PC-9 (cell line): ENCODE data around the gene GPR146. TPM values are rescaled to one million over a fixed set of nuclear protein-coding genes. Genes with fewer than 3 reads are reported as not detected.

ENCODE experiments used
- BruUV-seq: library from RNA; stranded (reverse); fragments of 400-500 nt; replicated peaks from 2 replicates; lab custom pipeline; 2021; lab: Mats Ljungman, UMichigan
- CTCF ChIA-PET: fragments of 300-600 bp; sonication (Branson Sonifier 250); formaldehyde crosslinking; loops from one replicate; lab custom pipeline; 2022; ENCODE audit warnings: antibody characterized with exemption; lab: Charles Lee
- POLR2A ChIA-PET: fragments of 300-600 bp; sonication (Branson Sonifier 250); formaldehyde crosslinking; loops from one replicate; lab custom pipeline; 2022; ENCODE audit warnings: antibody characterized with exemption; ENCODE audit not compliant: unreplicated experiment; lab: Charles Lee
- DNase-seq, 2 experiments: peaks; one replicate each; pipeline versions ENCODE4 v3.0.0 to v3.0.0-alpha.2; 2015 to 2022; ENCODE audit warnings: mixed read lengths in 1 of 2
- H2AFZ ChIP-seq: fragments of 200-600 bp; sonication (generic); 2 replicates; pipeline ENCODE4 v1.8.1; 2017; ENCODE audit warnings: antibody characterized with exemption
- H3F3A ChIP-seq: fragments of 200-600 bp; sonication (generic); 2 replicates; pipeline ENCODE4 v1.8.1; 2017; ENCODE audit warnings: antibody characterized with exemption, mild to moderate bottlenecking, low read depth; ENCODE audit not compliant: insufficient read depth
- H3K27ac ChIP-seq: fragments of 200-600 bp; sonication (generic); 2 replicates; pipeline ENCODE4 v1.6.1; 2016; ENCODE audit warnings: mixed run types
- H3K27me3 ChIP-seq: fragments of 200-600 bp; sonication (generic); 2 replicates; pipeline ENCODE4 v1.6.1; 2016; ENCODE audit warnings: low read depth, mixed run types; ENCODE audit not compliant: insufficient read depth
- H3K36me3 ChIP-seq: fragments of 200-600 bp; sonication (generic); 2 replicates; pipeline ENCODE4 v1.6.1; 2016; ENCODE audit warnings: low read depth, mixed run types
- H3K4me1 ChIP-seq: fragments of 200-600 bp; sonication (generic); replicated peaks from 2 replicates; pipeline ENCODE4 v1.6.1; 2016; ENCODE audit warnings: mixed run types; ENCODE audit not compliant: insufficient read depth
- H3K4me2 ChIP-seq: fragments of 200-600 bp; sonication (generic); 2 replicates; pipeline ENCODE4 v1.6.1; 2017; ENCODE audit warnings: mixed run types
- H3K4me3 ChIP-seq: fragments of 200-600 bp; sonication (generic); 2 replicates; pipeline ENCODE4 v1.6.1; 2016; ENCODE audit warnings: mixed run types
- H3K79me2 ChIP-seq: fragments of 200-600 bp; sonication (generic); 2 replicates; pipeline ENCODE4 v1.6.1; 2017; ENCODE audit warnings: low read depth, mixed run types
- H3K9me2 ChIP-seq: fragments of 200-600 bp; sonication (generic); 2 replicates; pipeline ENCODE4 v1.8.1; 2017; ENCODE audit warnings: mild to moderate bottlenecking; ENCODE audit not compliant: insufficient read depth
- H3K9me3 ChIP-seq: fragments of 200-600 bp; sonication (generic); 2 replicates; pipeline ENCODE4 v1.8.1; 2016; ENCODE audit warnings: low read depth; ENCODE audit not compliant: insufficient read depth
- H4K20me1 ChIP-seq: fragments of 200-600 bp; sonication (generic); 2 replicates; pipeline ENCODE4 v1.8.1; 2017; ENCODE audit not compliant: insufficient read depth
- CTCF ChIP-seq: fragments of 200-600 bp; sonication (generic); conservative IDR thresholded peaks from 2 replicates; pipeline ENCODE4 v1.6.1; 2017; ENCODE audit warnings: mixed run types, antibody characterized with exemption, mild to moderate bottlenecking, moderate library complexity
- EZH2 ChIP-seq: fragments of 200-600 bp; sonication (generic); IDR thresholded peaks from 2 replicates; pipeline ENCODE4 v1.8.0; 2017; ENCODE audit warnings: antibody characterized with exemption, low read depth
- intact Hi-C: fragments of 100-400 bp; cut with micrococcal nuclease; formaldehyde crosslinking; loops from one replicate; pipeline ENCODE4 v1.10.0; 2022; ENCODE audit not compliant: unreplicated experiment
- total RNA-seq: library from RNA; stranded (reverse); gene quantifications from 2 replicates; pipeline ENCODE4 v1.2.3, GENCODE V29; 2021

GPR146 gene
- total RNA-seq, 1 experiment from 2014 or later, result 3.4 TPM

- Histone ChIP-seq H2AFZ (no peak overlapping the region), H3K4me1 (no peaks in the 10 kb centered on the region), H3F3A (peaks cover 5% of the 10 kb centered on the region; the same call in 1 of the 2 replicates), H3K36me3 (no peaks in the 10 kb centered on the region), H3K9me2 (no peaks in the 10 kb centered on the region), H3K79me2 (no peaks in the 10 kb centered on the region), H3K9me3 (no peaks in the 10 kb centered on the region), H4K20me1 (no peaks in the 10 kb centered on the region), H3K4me3 (no peak overlapping the region), H3K27me3 (no peaks in the 10 kb centered on the region), H3K27ac (no peak overlapping the region), H3K4me2 (no peak overlapping the region)
- ChIA-PET POLR2A (no interaction called here), CTCF (interaction anchor here (1.3 kb wide), 1 partner anchor 12 kb away, joined by 4 read pairs; no protein-coding TSS in a partner anchor)
- TF ChIP-seq CTCF (no peak), EZH2 (no peak)
- BruUV-seq, result no TSS peak
- DNase-seq, result no peak
- intact Hi-C loops, result no loop called here
These were observed 12.6 kb downstream of the GPR146 start for GRCh38 chr7:1056785-1057410.

- BruUV-seq, result no TSS peak
- Histone ChIP-seq H3K27me3 (no peaks in the 10 kb centered on the region), H4K20me1 (no peaks in the 10 kb centered on the region), H3K36me3 (no peaks in the 10 kb centered on the region), H3K4me3 (no peak overlapping the region), H3K27ac (no peak overlapping the region), H3K4me2 (no peak overlapping the region), H3K9me2 (no peaks in the 10 kb centered on the region), H3K4me1 (no peaks in the 10 kb centered on the region), H3F3A (peaks cover 5% of the 10 kb centered on the region; the same call in 1 of the 2 replicates), H3K79me2 (no peaks in the 10 kb centered on the region), H3K9me3 (no peaks in the 10 kb centered on the region), H2AFZ (no peak overlapping the region)
- TF ChIP-seq CTCF (no peak), EZH2 (no peak)
- POLR2A ChIA-PET, result no interaction called here
- CTCF ChIA-PET, result no interaction called here
- no peak for DNase-seq
- intact Hi-C loops, result no loop called here
These were observed 13.3 kb downstream of the GPR146 start for GRCh38 chr7:1057416-1058291.

GRCh38 chr7:1058311-1058710 lies 14.0 kb downstream of the GPR146 start:
- ChIA-PET CTCF (interaction anchor here (1.0 kb wide), 1 partner anchor 109 kb away, joined by 4 read pairs; no protein-coding TSS in a partner anchor), POLR2A (no interaction called here)
- Histone ChIP-seq H4K20me1 (no peaks in the 10 kb centered on the region), H3F3A (peaks cover 5% of the 10 kb centered on the region; the same call in 1 of the 2 replicates), H3K79me2 (no peaks in the 10 kb centered on the region), H3K36me3 (no peaks in the 10 kb centered on the region), H3K4me1 (no peaks in the 10 kb centered on the region), H3K27me3 (no peaks in the 10 kb centered on the region), H3K9me2 (no peaks in the 10 kb centered on the region), H2AFZ (no peak overlapping the region), H3K4me2 (no peak overlapping the region), H3K4me3 (no peak overlapping the region), H3K27ac (no peak overlapping the region), H3K9me3 (no peaks in the 10 kb centered on the region)
- TF ChIP-seq CTCF, result no peak
- TF ChIP-seq EZH2, result no peak
- intact Hi-C loops, result no loop called here
- DNase-seq, result no peak
- BruUV-seq, result no TSS peak
